Cardiac septum (tissue), 1 donor: ENCODE measurements around the gene GCNA. TPM values are rescaled to one million over a fixed set of nuclear protein-coding genes. Genes with fewer than 3 reads are reported as not detected.
A peak's percentile ranks its signal among the peaks of the same experiment; 100 is the strongest.
"Not testable (repeated sequence)": the region's sequence is repeated elsewhere in the genome, so short reads cannot be mapped to it uniquely, and the experiment has no call there.

Experiments used
- DNase-seq: peaks from one replicate; pipeline ENCODE4 v3.0.0-alpha.2; 2020; ENCODE audit warnings: low spot score
- intact Hi-C: fragments of 100-400 bp; cut with DNase I; formaldehyde crosslinking; loops from one replicate; pipeline ENCODE4 v1.14.0; 2022
- total RNA-seq: library from RNA; stranded (reverse); fragmentation: NEBNext Ultra II Directional; extraction: Animal tissue kit (Norgen Biotek cat#: 25700); gene quantifications from one replicate; pipeline ENCODE4 v1.2.1, GENCODE V29; 2021
- donor health status: DM: no; HTN: no; CAD: no.

Gene GCNA
- total RNA-seq, 1 donor from 2014 or later: 1.4 TPM

GRCh38 chrX:71632923-71633657 is 54.9 kb downstream of the GCNA start:
- intact Hi-C loops: no loop called here
- peak; percentile 53 for DNase-seq

GRCh38 chrX:71634366-71634765 is 56.1 kb downstream of the GCNA start:
- no peak for DNase-seq
- intact Hi-C loops: no loop called here

DNA sequence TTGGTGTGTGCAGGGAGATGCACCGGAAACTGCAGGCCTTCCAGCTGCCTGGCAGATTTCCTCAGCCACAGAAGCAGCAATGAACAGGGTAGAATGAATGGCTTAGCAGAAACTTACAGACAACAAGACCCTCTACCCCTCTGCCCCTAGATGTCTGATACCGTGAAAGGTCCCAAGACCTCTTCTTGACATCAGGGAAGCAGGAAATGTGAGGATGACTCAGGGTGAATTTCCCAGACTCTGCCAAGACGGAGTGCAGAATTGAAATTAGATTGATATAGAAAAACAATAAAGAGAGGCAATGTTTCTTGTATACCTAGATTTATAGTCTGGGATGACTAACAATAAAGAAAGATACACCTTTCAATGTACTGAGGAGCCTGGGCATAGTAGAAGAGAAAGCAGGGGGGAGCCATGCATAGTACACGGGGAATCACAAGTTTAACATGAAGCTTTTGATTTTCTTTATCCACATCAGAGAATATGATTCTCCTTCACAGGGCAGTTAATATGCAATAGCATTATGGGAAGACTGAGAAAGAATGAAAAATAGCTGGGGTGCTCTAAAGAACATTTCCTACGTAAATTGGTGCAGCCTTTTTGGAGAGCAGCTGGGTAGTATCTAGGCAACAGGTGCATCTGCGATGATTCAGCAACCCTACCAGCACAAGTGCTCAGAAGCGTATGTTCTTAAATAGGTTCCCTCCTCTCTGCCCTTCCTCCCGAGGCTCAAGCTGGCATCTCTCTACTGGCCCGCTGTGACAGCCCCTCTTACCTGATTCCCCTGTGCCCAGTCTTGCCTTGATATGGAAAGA is 58.4 kb downstream of the GCNA start:
- intact Hi-C loops: no loop called here
- no peak for DNase-seq

- no peak for DNase-seq
- intact Hi-C loops: no loop called here
Observed at GRCh38 chrX:71637253-71637618, 59.0 kb downstream of the GCNA start.

GRCh38 chrX:71637848-71638247 is 59.6 kb downstream of the GCNA start:
- DNase-seq: no peak
- intact Hi-C loops: no loop called here

- intact Hi-C loops: no loop called here
- no peak for DNase-seq
Observed at GRCh38 chrX:71638409-71638808, 60.2 kb downstream of the GCNA start.

DNA sequence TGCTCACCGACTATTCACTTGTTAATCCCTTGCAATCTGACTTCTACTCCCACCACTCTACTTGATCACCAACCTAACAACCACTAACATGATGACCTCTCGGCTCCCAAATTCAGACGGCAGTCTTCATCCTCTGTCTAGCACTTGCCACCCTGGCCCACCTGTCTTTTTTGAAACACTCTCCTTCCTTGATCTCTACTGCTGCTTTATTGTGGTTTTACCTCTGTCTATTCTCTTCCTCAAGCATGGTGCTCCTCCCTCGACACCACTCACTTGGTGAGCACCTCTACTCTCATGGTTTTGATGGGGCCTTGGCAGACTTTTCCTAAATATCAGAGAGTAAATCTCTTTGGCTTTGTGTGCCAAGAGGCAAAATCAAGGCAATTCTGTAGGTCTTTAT is 61.8 kb downstream of the GCNA start:
- intact Hi-C loops: no loop called here

GRCh38 chrX:71644406-71644805 is 66.2 kb downstream of the GCNA start:
- intact Hi-C loops: not testable (repeated sequence)

More for the DNA sequence above, 61.8 kb downstream of the GCNA start:
- no peak for DNase-seq

DNA sequence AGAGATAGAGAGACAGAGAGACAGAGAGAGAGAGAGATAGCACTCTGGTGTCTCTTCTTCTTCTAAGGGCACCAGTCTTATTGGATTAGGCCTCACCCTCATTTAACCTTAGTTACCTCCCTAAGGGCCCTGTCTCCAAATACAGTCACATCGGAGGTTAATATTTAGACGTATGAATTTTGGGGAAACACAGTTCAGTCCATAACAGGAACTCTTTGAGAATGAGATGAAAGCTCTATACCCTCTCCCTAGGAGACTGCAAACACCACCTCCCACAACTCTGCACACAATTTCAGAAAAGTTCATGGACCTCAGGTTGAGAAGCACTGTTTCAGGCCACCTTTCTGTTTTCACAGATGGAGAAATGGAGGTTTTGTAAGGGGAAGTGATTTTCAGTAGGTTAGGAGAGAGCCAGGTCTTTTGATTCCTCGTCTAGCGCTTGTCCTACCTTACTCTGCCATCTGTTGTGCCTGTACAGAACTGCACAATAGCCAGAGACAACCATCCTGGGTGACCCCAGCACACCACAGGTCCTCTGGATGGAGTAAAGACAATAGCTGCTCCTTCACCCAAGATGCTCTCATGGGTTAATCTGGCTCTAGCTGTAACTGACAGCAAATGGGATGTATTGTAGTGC is 72.2 kb downstream of the GCNA start:
- DNase-seq: no peak
- intact Hi-C loops: no loop called here

More at GRCh38 chrX:71644406-71644805, 66.2 kb downstream of the GCNA start:
- not testable (repeated sequence) for DNase-seq

DNA sequence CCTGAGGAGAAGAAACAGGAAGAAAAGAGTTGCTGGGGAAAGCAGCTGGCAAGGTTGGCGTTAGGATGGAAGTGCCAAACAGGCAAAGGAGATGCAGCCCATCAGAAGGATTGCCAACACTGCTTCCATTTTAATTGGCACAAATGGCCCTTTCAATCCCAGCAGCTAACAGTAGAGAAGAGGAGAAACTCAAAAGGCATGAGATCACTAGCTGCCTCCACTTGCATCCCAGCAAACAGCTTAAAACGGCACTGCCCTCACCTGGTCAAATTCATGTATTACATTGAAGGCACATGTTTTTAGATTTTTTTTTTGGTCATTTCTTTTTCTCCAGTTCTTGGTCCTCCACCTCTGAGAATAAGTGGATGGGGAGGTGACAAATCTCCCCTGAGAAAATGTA is 74.2 kb downstream of the GCNA start:
- DNase-seq: no peak
- intact Hi-C loops: no loop called here

GRCh38 chrX:71653344-71653743 is 75.1 kb downstream of the GCNA start:
- intact Hi-C loops: no loop called here
- no peak for DNase-seq

- no peak for DNase-seq
- intact Hi-C loops: no loop called here
Observed at GRCh38 chrX:71657267-71657666, 79.0 kb downstream of the GCNA start.

GRCh38 chrX:71659342-71659741 is 81.1 kb downstream of the GCNA start:
- intact Hi-C loops: no loop called here
- DNase-seq: no peak

- no peak for DNase-seq
- intact Hi-C loops: no loop called here
Observed at GRCh38 chrX:71659959-71660358, 81.7 kb downstream of the GCNA start.

DNA sequence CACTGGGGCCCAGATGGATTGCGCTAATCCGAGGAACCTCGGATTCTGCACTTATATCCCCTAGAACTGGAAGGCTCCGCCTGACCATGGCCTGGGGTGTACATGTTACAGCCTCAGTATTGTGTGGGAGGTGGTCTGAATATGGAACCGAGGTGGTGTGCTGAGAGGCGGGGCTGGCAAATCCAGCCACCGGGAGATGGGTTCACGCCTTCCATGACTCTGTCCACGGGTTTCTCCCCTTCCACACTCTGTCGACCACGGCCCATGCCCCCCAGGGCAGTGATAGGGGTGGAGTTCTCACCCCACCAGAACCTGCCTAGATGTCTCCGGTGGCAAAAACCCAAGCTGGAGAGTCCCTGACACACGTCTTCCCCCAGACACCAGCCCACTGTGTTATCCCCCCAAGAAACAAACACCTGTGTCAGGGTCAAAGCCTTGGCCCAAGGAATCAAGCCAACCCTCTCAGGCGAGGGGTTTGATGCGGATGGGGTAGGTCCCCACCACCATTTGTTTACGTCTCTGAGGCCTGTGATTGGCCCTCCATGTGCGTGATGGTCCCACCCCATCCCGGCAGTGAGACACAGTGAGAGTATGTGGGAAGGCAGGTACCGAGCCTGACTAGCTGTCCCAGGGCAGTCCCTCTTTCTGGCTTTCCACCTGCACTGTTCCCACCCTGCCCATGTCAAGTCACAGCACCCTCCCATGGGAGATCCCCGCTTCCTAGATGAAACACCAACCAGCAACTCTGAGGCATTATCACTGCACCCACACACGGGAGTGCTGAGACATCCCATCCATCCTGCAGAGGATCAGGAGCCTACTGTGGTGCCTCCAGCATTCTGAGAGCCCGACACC is 82.6 kb downstream of the GCNA start:
- intact Hi-C loops: no loop called here

GRCh38 chrX:71661919-71662318 is 83.7 kb downstream of the GCNA start:
- intact Hi-C loops: no loop called here
- no peak for DNase-seq

More for the DNA sequence above, 82.6 kb downstream of the GCNA start:
- no peak for DNase-seq

DNA sequence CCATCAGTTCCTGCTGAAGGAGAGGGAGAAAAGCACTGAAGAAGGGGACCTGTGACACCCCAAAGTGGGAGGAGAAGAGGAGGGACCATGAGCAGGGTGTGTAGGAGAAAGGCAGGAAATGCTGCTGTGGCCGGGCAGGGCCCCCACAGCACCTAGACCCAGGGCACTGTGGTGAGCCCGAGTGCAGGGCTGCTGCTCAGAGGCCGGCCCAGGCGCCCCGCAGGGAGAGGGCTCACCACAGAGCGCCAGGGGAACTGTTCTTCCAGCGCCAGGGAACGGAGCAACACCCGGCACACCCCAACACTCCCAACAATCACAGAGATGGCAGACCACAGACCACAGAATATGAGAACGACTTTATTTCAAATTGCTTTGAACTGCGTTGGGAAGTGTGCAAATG is 84.4 kb downstream of the GCNA start:
- DNase-seq: peak; percentile 69
- intact Hi-C loops: not testable (repeated sequence)
